Natural killer cell treated with Interleukin-12 subunit alpha and Interleukin-12 subunit beta and Interleukin-15 and Interleukin-18, amount 100 ng/mL, for 72 hours (primary cell): ENCODE results near the gene LHX6. TPM values are rescaled to one million over a fixed set of nuclear protein-coding genes. Genes with fewer than 3 reads are reported as not detected.

Source experiments
- ATAC-seq, 2 donors: fragments of 150-1000 bp; cut with Tn5 transposase in 1 of 2; sonication (Bioruptor Pico), chemical (Tn5 transposase) in 1 of 2; 2 replicates each; pipeline ENCODE4 v1.10.0; 2021
- DNase-seq: peaks from one replicate; pipeline ENCODE4 v3.0.0; 2022; ENCODE audit warnings: low spot score
- H3K27ac Mint-ChIP-seq, 2 donors: 1 replicate in 1 of 2; 2 replicates in 1 of 2; pipeline ENCODE4 v1.8.0; 2022; ENCODE audit warnings: mixed read lengths in 2 of 2, mild to moderate bottlenecking in 1 of 2, moderate library complexity in 1 of 2
- H3K27me3 Mint-ChIP-seq, 2 donors: 1 replicate in 1 of 2; 2 replicates in 1 of 2; pipeline ENCODE4 v1.8.0; 2022; ENCODE audit warnings: mixed read lengths in 2 of 2
- H3K36me3 Mint-ChIP-seq: one replicate; pipeline ENCODE4 v1.8.0; 2022; ENCODE audit warnings: mixed read lengths
- H3K4me1 Mint-ChIP-seq, 2 donors: 1 replicate in 1 of 2; 2 replicates in 1 of 2; pipeline ENCODE4 v1.8.0; 2022; ENCODE audit warnings: low read depth in 2 of 2, mixed read lengths in 2 of 2, mild to moderate bottlenecking in 1 of 2
- H3K4me3 Mint-ChIP-seq: one replicate; pipeline ENCODE4 v1.8.0; 2022; ENCODE audit warnings: mixed read lengths
- H3K9me3 Mint-ChIP-seq: 2 replicates; pipeline ENCODE4 v1.8.0; 2022; ENCODE audit warnings: mixed read lengths
- total RNA-seq, 2 donors: library from RNA; stranded (reverse); gene quantifications; one replicate each; pipeline ENCODE4 v1.2.3, GENCODE V29; 2022

The LHX6 gene
- total RNA-seq = not detected

DNA sequence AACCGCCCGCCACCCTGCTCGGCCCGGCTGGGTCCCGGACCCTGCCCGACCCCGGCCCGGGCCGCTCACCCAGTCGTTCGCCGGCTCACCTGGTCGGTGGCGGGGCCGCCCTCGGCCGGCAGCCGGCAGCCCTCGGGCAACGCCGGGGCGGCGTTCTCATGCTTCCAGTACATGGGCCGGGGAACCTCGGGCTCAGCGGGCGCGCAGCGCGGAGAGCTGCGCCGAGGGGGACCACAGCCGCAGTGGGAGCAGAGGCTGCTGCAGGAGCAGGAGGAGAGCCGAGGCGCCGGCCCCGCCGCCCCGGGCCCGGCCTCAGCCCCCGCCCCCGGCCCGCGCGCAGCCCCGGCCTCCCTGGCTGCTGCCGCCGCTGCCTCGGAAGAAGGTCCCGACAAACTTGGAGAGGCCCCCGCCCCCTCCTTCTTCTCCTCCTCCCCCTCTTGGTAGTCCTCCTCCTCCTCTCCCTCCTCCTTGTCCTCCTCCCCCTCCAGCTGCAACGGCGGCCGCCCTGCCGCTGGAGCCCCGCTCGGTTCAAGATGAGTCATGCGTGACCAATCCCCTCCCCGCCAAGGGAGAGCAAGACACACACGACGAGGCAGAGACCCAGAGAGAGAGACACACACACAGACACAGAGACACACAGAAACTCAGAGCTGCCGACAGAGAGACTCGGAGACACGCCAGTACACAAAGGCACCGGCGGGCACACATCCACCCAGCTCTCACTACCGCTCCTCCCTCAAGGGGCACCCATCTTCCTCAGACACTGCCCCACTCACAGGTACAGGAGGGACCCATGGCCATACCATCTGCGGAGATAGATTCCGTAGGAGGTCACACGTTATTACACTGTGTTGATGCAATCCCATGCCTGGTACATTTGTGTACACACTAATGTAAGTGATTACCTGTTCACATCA is at the start of gene LHX6:
Gene LHX6 (minus strand): TSS at position 390 of the 917 bp plus-strand sequence. CDS start 217 bp downstream, at position 173.
- Mint-ChIP-seq H3K36me3 (no peaks in the 10 kb centered on the region), H3K9me3 (no peaks in the 10 kb centered on the region), H3K4me1 (no peaks in the 10 kb centered on the region), H3K27me3 (peaks cover 23 to 24% of the 10 kb centered on the region in 2 donors), H3K4me3 (no peak within 1 kb of the TSS), H3K27ac (no peak within 1 kb of the TSS)
- ATAC-seq (peak in 1 of 2 donors; percentile 41), DNase-seq (no peak)

DNA sequence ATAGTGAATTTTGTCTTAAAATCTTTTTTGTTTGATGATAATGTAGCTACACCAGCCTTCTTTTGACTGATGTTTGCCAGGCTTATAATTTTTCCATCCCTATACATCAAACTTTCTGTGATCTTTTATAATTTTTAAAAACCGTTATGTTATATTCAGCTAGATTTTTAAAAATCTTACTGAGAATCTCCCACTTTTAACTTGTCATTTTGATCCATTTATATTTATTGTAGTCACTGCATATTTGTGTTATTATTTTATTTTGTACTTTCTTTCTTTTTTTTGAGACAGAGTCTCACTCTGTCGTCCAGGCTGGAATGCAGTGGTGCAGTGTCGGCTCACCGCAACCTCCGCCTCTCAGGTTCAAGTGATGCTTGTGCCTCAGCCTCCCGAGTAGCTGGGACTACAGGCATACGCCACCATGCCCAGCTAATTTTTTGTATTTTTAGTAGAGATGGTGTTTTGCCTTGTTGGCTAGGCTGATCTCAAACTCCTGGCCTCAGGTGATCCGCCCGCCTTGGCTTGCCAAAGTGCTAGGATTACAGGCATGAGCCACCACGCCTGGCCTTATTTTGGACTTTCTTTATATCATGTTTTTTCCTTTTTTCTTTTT is 48.6 kb upstream of the LHX6 start:
- H3K4me1 Mint-ChIP-seq = peaks cover 6 to 20% of the 10 kb centered on the region in 2 donors
- ATAC-seq = no peak
- DNase-seq = no peak
- H3K36me3 Mint-ChIP-seq = peaks cover 5% of the 10 kb centered on the region
- no peak overlapping the region for H3K4me3 Mint-ChIP-seq
- H3K27ac Mint-ChIP-seq = no peak overlapping the region
- no peaks in the 10 kb centered on the region for H3K27me3 Mint-ChIP-seq
- H3K9me3 Mint-ChIP-seq = no peaks in the 10 kb centered on the region

DNA sequence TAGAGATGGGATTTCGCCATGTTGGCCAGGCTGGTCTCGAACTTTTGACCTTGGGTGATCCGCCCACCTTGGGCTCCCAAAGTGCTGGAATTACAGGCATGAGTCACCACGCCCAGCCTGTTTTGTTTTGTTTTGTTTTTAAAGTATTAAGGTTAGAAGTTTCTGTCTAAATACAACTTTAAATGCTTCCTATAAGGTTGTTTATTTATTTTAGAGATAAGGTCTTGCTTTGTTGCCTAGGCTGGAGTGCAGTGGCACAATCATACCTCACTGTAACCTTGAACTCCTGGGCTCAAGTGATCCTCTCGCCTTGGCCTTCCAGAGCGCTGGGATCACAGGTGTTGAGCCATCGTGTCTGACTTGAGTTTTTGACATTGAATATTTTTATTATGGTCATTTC is 47.3 kb upstream of the LHX6 start:
- ATAC-seq (no peak), DNase-seq (no peak)
- H3K4me1 Mint-ChIP-seq = peaks cover 6 to 20% of the 10 kb centered on the region in 2 donors
- no peaks in the 10 kb centered on the region for H3K27me3 Mint-ChIP-seq
- H3K4me3 Mint-ChIP-seq = no peak overlapping the region
- peaks cover 5% of the 10 kb centered on the region for H3K36me3 Mint-ChIP-seq
- H3K9me3 Mint-ChIP-seq = no peaks in the 10 kb centered on the region
- H3K27ac Mint-ChIP-seq = no peak overlapping the region

- ATAC-seq = no peak
- Mint-ChIP-seq H3K27me3 (no peaks in the 10 kb centered on the region), H3K27ac (no peak overlapping the region), H3K36me3 (peaks cover 5% of the 10 kb centered on the region), H3K4me3 (no peak overlapping the region), H3K9me3 (no peaks in the 10 kb centered on the region), H3K4me1 (peaks cover 6 to 18% of the 10 kb centered on the region in 2 donors)
- DNase-seq = no peak
These were observed 45.3 kb upstream of the LHX6 start for GRCh38 chr9:122274055-122274454.

DNA sequence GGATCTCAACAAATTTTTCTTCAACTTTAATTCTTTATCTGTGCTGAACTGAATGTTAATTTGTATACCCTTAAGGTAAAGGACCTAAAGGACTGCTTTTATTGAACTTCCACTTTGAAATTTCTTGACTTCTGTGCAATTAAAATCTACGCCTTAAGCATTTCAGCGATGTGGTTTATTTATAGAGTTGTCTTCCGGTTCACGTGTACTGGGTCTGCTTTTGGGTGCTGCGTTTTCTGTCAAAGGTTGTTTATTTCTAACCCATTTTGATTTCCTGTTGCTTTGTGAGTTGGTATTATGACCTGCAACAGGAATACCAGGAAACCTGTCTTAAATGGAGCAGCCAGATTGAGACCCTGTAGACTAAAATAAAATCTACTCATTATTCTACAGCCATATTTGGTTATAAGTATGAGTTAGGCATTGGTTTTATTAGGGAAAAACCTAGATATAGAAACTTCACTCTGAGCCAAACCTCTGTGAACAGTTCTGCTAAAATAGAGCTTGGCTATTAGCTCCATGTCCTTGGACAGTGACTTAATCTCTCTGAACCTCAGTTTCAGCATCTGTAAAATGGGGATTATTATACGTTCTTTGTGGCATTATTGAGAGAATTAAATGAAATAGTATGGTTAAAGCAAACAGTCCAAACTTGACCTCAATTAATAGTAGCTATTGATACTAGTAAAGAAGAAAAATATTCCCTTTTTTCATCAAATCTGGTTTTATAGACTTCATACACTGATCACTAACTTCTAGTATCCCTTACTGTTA is 39.5 kb upstream of the LHX6 start:
- peaks cover 10% of the 10 kb centered on the region for H3K36me3 Mint-ChIP-seq
- H3K4me3 Mint-ChIP-seq = no peak overlapping the region
- no peaks in the 10 kb centered on the region for H3K9me3 Mint-ChIP-seq
- no peak overlapping the region for H3K27ac Mint-ChIP-seq
- ATAC-seq (no peak), DNase-seq (no peak)
- no peaks in the 10 kb centered on the region for H3K27me3 Mint-ChIP-seq
- H3K4me1 Mint-ChIP-seq = peaks cover 28 to 29% of the 10 kb centered on the region in 2 donors

GRCh38 chr9:122265149-122265915 is 36.6 kb upstream of the LHX6 start:
- H3K27me3 Mint-ChIP-seq = no peaks in the 10 kb centered on the region
- H3K9me3 Mint-ChIP-seq = no peaks in the 10 kb centered on the region
- peaks cover 39 to 53% of the 10 kb centered on the region in 2 donors for H3K4me1 Mint-ChIP-seq

DNA sequence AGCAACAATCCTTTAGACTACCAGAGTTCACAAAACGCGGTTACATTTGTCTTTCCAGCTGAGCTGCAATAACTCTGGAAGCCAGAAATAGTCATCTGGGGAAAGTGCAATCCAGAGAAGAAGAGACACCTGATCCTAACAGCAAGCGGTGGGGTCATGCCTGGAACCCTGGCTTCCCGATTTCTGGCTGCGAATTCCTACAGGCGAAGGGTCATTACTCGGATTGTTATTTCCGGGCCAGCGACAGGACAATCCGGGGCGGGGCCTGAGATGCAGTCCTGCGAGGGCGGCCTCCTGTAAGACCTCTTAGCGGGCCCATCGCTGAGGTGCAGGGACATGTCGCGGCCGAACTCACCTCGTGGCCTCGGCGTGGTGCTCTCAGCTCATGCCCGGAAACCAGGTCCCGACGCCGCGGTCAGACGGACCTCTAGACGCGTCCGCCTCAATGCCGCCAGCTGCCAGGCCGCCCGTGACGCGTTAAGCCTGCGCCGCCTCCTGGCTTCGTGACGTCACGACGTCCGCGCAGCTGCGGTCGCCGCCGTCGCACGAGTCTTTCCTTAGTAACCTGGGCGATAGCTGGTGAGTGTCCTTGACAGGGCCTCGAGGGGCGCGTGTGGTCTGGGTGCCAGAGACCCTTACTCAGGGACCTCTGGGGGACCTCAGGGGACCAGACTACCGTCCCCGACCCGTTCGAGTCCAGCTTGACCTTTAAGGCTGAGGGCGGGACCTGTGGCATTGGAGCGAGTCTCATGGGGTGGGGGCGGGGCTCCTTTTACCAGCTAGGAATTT is 35.8 kb upstream of the LHX6 start, which contains the start of the genes MRRF and RBM18:
Gene MRRF (plus strand): TSS at position 523 of the 789 bp plus-strand sequence. CDS start 6,010 bp downstream, outside the sequence.
Gene RBM18 (minus strand): TSS at position 481 of the 789 bp plus-strand sequence. CDS start 3,348 bp downstream, outside the sequence.
- Mint-ChIP-seq H3K27me3 (no peaks in the 10 kb centered on the region), H3K4me3 (peak within 1 kb of the TSS; percentile 93), H3K27ac (peak within 1 kb of the TSS; percentile 99 to 100), H3K4me1 (peaks cover 39 to 53% of the 10 kb centered on the region in 2 donors), H3K36me3 (peaks cover 18% of the 10 kb centered on the region), H3K9me3 (no peaks in the 10 kb centered on the region)
- DNase-seq (peak; percentile 93), ATAC-seq (peak; percentile 95 to 96)

More at GRCh38 chr9:122265149-122265915, 36.6 kb upstream of the LHX6 start:
- Mint-ChIP-seq H3K27ac (peak overlapping the region; percentile 99 to 100), H3K4me3 (peak overlapping the region; percentile 93), H3K36me3 (peaks cover 18% of the 10 kb centered on the region)
- peak; percentile 46 to 50 for ATAC-seq
- no peak for DNase-seq

DNA sequence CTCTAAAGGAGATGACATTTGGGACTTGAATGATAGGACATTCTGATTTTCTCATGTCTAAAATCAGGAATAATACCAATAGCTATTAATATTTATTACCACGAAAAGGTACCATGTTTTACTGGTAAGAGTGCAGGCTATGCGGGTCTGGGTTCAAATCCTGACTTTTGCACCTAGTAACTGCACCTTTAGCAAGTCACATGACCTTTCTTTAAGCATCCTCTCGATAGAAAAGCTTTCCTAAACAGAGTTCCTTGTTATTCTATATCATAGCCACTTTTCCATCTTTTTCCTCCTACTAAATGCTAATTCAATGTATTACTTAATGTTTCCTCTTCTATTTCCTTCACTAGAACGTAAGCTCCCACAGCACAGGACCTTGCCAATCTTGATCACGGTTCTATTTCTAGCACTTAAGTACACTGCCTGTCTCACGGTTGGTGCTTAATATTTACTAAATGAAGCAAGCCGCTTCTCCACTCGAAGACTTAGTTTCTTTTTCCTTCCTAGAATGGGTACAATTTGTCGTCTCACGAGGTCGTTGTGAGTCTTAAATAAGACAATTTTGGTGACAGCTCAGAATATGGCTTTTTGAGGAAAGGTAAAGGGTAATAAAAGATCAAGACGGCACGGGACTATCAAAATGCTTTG is 35.1 kb upstream of the LHX6 start:
- Mint-ChIP-seq H3K9me3 (no peaks in the 10 kb centered on the region), H3K27ac (peak overlapping the region; percentile 99 to 100), H3K36me3 (peaks cover 21% of the 10 kb centered on the region), H3K4me1 (peaks cover 41 to 53% of the 10 kb centered on the region in 2 donors), H3K27me3 (no peaks in the 10 kb centered on the region), H3K4me3 (peak overlapping the region; percentile 93)
- ATAC-seq = no peak
- DNase-seq = no peak

DNA sequence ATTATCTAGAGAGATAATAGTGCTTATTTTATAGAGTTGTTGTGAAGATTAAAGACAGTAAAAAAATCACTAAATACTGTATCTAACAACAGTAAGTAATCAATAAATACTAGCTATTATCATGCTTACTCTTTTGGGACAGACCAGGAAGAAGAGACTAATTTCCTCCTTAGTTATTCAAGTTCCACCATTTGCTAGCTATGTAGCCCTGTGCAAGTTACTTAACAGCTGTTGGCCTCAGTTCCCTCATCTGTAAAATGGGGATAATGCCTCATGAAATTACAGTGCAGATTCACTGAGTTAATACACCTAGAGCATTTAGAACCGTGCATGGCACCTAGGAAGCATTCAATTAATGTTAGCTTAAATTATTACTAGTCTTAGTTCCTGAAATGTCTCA is 33.3 kb upstream of the LHX6 start:
- H3K36me3 Mint-ChIP-seq = peaks cover 24% of the 10 kb centered on the region
- H3K27me3 Mint-ChIP-seq = no peaks in the 10 kb centered on the region
- ATAC-seq (no peak), DNase-seq (no peak)
- H3K4me3 Mint-ChIP-seq = peak overlapping the region; percentile 93
- H3K4me1 Mint-ChIP-seq = peaks cover 41 to 53% of the 10 kb centered on the region in 2 donors
- peak overlapping the region; percentile 99 to 100 for H3K27ac Mint-ChIP-seq
- H3K9me3 Mint-ChIP-seq = no peaks in the 10 kb centered on the region

GRCh38 chr9:122261469-122261881 is 32.7 kb upstream of the LHX6 start:
- H3K36me3 Mint-ChIP-seq = peaks cover 24% of the 10 kb centered on the region

DNA sequence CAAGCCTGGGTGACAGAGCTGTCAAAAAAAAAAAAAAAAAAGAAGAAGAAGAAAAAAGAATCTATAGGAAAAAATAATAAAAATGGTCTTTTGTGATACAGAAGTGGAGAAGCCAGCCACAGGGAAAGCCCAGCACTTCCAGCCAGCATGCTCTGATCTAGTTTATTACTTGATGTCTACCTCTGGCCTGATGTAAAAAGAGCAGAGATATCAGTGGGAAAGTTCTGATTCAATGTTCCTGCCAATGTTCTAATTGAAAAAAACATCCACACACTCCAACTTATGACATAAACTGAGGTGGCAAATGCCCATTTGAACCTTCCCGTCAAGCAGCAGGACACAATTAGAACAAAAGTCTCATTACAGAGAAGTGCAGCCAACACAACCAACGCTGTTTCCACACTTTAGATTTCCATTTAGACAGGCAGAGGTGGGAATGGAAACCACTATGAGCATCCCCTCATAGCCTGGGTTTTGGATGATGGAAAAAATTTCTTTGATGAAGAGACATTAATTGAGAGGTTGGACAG is 30.2 kb upstream of the LHX6 start:
- no peak for DNase-seq
- Mint-ChIP-seq H3K4me3 (no peak overlapping the region), H3K27ac (no peak overlapping the region), H3K4me1 (peaks cover 30 to 37% of the 10 kb centered on the region in 2 donors), H3K27me3 (no peaks in the 10 kb centered on the region), H3K36me3 (peaks cover 14% of the 10 kb centered on the region), H3K9me3 (no peaks in the 10 kb centered on the region)
- ATAC-seq = no peak

More at GRCh38 chr9:122261469-122261881, 32.7 kb upstream of the LHX6 start:
- no peaks in the 10 kb centered on the region for H3K9me3 Mint-ChIP-seq
- H3K4me3 Mint-ChIP-seq = no peak overlapping the region
- peaks cover 41 to 53% of the 10 kb centered on the region in 2 donors for H3K4me1 Mint-ChIP-seq
- DNase-seq (no peak), ATAC-seq (no peak)
- no peaks in the 10 kb centered on the region for H3K27me3 Mint-ChIP-seq
- peak overlapping the region in 1 of 2 donors; percentile 100 for H3K27ac Mint-ChIP-seq
